GM18858 (cell line): ENCODE data around the gene ZNF664.

Source experiments
- ATAC-seq: cut with Tn5 transposase; IDR thresholded peaks from one replicate; pipeline ENCODE4 v1.9.1; 2021; ENCODE audit not compliant: unreplicated experiment

ZNF664 gene

GRCh38 chr12:123972457-123973401 lies at the start of gene ZNF664, which contains the start of gene CCDC92:
TSS of gene ZNF664 (plus strand) at chr12:123973215. CDS start at chr12:124012145, 38,930 bp downstream.
TSS of gene CCDC92 (minus strand) at chr12:123972831. CDS start at chr12:123944305, 28,526 bp downstream.
- ATAC-seq: peak; percentile 75

DNA sequence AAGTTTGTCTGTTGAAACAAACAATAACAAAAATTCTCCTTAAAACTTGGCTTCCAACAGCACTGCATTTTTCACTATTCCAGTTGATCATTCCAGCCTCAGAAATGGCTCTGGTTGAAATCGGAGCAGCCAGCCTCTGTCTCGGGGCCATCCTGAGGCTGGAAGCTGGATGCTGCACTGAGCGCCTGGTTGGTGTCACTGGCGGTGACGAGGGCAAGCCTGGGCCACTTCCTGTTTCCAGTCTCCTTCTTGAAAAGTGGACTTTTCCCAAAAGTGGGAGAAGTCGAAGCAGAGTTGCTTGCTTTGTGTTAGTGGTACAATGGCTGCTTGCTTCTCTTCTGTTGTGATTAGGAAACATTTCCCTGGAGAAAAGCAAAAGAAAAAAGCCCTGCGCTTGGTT lies 49.1 kb upstream of the ZNF664 start:
- no peak for ATAC-seq

- no peak for ATAC-seq
Measured at GRCh38 chr12:123924539-123924938, 48.5 kb upstream of the ZNF664 start.

DNA sequence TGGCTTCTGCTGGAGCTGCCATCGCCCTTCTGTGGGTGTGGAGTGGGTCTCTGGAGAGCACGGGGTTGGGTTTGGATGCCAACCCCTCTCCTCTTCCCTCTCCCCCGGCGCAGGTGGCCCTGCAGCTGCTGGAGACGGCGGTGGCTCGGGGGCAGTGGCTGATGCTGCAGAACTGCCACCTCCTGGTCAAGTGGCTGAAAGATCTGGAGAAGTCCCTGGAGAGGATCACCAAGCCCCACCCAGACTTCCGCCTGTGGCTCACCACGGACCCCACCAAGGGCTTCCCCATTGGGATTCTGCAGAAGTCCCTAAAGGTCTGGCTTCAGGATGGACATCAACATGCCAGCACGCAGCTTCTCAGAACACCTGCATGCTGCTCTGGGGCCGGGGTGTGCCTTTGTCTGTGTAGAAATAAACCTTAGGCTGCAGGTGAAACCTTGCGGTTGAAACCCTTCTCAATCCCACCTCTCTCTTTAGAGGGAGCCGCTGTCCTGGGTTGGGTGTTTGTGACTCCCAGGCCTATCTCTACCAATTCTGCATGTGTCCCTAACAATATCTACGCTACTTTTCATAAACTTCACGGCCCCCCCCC lies 44.6 kb upstream of the ZNF664 start:
- no peak for ATAC-seq

DNA sequence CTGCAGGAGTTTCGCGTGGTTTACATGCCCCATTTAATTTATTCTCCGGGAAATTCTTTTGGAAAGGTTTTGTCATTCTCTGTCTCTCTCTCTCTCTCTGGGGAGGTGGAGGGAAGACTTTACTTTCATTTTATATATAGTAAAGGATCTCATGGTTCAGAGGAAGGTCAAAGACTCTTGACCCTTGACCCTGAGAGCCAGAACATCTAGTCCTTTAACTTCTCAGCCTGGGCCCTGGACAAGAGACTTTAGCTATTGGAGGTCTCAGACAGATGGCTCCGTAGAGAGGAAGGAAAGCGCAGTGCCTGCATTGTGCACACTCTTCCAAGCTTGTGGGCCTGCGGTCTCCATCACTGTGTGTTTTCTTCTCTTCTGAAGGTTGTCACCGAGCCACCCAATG lies 44.1 kb upstream of the ZNF664 start:
- ATAC-seq: no peak

GRCh38 chr12:123929946-123930583 lies 43.0 kb upstream of the ZNF664 start:
- ATAC-seq: no peak

- ATAC-seq: no peak
Measured at GRCh38 chr12:123931686-123932321, 41.2 kb upstream of the ZNF664 start.

DNA sequence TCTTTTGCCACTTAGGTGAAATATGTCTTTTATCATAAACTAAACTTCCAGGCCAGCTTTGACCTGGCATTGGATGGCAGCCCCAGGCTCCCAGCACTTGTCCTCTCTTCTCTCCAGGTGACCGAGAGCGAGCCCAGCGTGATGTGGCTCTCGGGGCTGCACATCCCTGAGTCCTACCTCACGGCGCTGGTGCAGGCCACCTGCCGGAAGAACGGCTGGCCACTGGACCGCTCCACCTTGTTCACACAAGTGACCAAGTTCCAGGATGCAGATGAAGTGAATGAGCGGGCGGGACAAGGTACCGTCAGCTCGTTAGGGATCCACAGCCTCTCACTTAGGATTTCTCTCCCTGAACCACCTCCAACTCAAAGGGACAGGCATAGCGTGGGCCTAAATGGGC lies 39.8 kb upstream of the ZNF664 start:
- no peak for ATAC-seq

DNA sequence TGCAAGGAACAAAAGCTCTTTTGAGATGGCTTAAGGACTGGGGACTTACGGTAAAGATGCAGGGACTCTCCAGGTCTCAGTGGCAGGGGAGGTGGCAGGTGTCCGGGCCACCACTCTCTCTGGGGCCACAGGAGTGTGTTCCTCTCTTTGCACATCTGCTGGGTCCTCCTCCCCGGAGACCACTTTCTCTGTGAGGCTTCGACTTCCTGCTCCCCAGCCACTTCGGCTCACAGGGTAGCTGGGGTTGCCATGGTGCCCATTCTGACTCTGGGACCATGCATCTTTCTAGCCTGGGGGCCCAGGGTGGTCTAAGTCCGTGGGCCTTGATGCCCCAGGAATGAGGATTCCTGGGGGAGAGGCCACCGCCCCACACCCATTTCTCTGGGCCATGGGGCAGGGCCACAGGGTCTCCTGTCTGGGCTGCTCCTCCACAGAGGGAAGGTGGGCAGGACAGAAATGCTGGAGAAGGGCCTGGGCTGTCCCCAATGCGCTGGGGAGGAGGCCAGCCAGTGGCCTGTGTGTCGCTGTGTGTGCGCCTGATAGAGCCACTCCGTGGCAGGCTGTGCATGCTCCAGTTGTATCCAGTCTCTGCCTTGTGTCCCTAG lies 38.9 kb upstream of the ZNF664 start:
- ATAC-seq: no peak

- ATAC-seq: no peak
Measured at GRCh38 chr12:123934829-123935228, 38.2 kb upstream of the ZNF664 start.

DNA sequence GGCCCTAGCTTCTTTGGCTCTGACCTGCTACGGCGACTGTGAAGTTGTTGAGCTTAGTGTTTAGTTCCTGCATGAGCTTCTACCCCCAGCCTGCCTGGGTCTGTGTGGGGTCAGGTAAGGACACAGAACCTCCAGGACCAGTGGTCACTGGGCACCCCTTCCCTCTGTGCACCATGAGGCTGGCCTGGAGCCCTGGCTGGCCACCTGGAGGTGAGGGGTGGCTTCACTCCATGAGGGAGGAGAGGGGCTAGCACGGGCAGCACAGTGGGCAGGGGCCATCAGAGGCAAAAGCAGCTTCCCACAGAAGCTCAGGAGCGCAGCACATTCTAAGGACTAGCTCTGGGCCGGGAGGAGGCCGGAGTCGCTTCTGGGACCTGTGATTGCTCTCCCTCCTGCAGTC lies 37.1 kb upstream of the ZNF664 start:
- ATAC-seq: no peak

DNA sequence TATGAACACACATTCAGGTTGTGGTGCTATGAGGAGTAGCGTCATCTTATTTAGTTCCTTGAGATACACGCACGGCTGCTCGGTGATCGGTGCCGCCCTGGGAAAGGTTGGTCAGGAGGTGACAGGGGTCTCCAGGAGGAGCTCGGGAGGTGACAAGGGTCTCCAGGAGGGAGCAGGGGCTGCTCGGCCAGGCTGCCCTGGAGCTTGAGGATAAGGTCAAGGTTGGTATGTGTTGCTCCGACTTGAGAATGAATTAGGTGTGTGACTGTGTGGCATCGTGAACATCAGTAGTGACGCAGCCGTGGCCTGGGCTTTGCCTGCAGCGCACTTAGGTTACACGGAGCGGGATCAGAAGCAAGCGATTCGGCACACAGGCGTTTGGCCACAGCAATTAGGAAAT lies 36.5 kb upstream of the ZNF664 start:
- ATAC-seq: no peak

DNA sequence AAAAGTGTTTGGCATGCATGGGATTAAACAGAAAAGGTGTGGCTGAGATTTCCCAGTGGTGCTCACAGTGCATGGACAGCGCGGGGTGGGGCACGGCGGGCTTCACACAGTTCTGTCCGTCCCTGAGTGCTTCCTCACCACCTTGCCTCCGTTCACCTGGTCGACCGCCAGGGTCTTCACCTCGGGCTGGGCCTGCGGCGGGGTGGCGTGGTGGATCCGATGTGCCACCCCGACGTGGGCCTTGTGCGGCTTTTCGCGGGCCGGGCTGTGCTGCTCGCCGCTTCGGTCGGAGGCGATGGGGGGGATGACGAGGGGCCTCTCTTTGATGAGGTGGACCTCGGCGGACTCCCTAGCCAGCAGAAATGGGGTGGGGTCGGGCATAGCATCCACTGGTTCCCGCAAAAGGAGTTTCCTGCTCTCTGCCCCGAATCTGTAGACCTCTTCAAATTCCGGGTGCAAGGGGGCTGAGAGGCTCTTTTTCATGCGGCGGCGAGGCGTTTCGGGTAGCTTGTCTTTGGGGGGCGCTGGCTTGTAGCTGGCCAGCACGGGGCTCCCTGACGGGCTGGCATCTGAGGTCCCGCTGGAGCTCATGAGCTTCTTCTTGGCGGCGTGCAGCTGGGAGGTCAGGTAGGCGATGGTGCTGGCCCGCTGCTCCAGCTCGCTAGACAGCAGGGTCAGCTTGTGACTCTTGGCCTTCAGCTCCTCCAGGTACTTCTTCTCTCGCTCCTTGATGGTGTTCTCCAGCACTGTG lies 35.9 kb upstream of the ZNF664 start:
- no peak for ATAC-seq

DNA sequence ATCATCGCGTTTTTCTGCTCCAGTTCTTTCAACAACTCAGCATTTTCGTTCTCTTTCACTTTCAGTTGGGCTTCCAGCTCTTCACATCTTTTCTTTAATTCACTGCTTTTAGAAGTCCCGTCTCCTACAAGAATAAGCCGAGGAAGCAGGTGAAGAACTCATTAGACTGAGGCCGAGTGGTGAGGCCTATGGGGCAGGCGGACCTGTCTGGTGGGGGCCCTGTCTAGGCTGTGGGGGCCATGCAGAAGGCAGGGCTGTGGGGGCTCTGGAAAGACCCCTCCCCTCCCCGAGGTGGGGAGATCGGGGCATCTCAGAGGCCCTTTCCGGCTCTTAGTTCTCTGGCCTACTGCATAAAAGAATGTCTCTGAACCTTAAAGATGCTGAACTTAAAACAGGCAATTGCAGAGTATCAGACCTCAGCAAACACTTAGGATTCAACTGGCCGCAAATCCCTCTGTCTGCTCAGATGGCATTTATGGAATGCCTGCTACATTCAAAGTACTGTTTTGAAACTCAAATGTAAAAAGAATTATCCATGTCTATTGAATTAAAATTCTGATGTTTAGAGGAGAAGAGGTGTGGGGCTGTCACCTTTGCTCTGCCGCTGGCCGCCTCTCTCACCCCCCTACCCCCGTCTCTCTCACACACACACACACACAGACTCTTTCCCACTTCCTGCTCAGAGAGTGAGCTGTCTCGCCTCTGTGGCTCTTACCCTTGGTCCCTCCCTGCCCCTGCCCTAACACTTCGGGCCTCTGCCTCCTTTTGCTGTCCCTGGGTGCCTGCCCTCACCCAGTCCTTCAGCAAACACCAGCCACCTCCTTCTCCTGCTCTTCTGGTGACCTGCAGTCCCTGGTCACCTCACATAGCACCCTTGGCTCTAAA lies 35.1 kb upstream of the ZNF664 start:
- no peak for ATAC-seq

GRCh38 chr12:123938679-123939480 lies 34.1 kb upstream of the ZNF664 start:
- ATAC-seq: no peak

DNA sequence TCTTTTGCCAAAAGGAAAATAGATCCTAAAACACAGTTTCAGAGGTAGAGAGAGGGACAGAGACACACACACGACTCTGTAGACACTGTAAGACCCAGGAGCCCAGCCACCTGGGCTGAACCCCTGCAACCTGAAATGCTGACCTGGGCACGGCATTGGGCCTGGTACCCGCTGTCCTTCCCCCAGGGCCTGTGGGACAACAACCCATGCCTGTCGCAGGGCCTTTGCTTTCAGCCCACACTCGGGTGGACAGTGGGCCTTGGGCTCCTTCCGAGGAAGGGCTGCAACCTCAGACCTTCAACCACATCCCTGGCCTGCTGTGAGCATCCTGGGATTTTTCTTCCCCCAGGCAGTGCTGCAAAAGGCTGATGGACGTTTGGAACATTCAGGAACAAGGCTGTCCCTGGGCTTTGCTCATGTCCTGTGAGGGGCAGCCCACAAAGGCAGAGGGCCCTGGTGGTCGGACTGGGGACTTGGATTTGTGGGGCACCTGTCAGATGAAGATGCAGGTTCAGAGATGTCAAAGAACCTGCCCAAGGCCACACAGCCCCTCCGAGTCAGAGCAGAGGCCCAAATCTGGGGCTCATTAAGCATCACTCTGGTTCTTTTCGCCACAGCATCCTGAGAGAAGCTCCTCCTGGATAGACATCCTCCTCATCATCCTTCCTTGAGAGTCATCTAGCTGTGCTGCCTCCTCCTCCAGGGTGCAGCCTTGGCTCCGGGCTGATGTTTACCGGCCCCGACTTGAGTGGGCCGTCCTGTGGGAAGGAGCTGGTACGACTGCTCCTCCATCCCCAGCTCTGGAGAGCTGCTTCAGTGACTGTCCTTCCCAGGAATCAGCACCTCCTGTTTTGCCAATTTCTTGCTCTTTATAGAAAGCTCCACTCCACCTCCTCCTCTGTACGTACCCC lies 33.0 kb upstream of the ZNF664 start:
- ATAC-seq: no peak

- ATAC-seq: no peak
Measured at GRCh38 chr12:123940627-123940966, 32.4 kb upstream of the ZNF664 start.
